ENCODE results near the gene SHROOM1.
"Not testable (repeated sequence)": the region's sequence is repeated elsewhere in the genome, so short reads cannot be mapped to it uniquely, and the experiment has no call there.

Gene SHROOM1
- long read RNA-seq, donor 1, partial matches to known transcripts, result 0 of 1 reads
- long read RNA-seq, donor 1, other reads (novel, unspliced or antisense), result 0 of 1 reads
- long read RNA-seq, donor 2, result 0 reads
- long read RNA-seq, donor 3, partial matches to known transcripts, result 0 of 2 reads
- long read RNA-seq, donor 3, other reads (novel, unspliced or antisense), result 0 of 2 reads
- long read RNA-seq, donor 4, partial matches to known transcripts, result 0 of 1 reads
- long read RNA-seq, donor 4, other reads (novel, unspliced or antisense), result 0 of 1 reads
- long read RNA-seq, donor 5, partial matches to known transcripts, result 0 of 1 reads
- long read RNA-seq, donor 5, other reads (novel, unspliced or antisense), result 0 of 1 reads
- long read RNA-seq, donor 6, partial matches to known transcripts, result 0 of 3 reads
- long read RNA-seq, donor 6, other reads (novel, unspliced or antisense), result 0 of 3 reads
- long read RNA-seq, donor 7, partial matches to known transcripts, result 0 of 2 reads
- long read RNA-seq, donor 7, other reads (novel, unspliced or antisense), result 0 of 2 reads
- long read RNA-seq, donor 8, result 0 reads

- DNase-seq, result peak; percentile 81
Measured at GRCh38 chr5:132830436-132831094, at the start of gene SHROOM1. Gene SHROOM1 (minus strand): TSS chr5:132830647. CDS start chr5:132826140, 4,507 bp downstream.

GRCh38 chr5:132877938-132878337 is 47.5 kb upstream of the SHROOM1 start:
- DNase-seq, result no peak

- no peak for DNase-seq
Measured at GRCh38 chr5:132877466-132877865, 47.0 kb upstream of the SHROOM1 start.

GRCh38 chr5:132876020-132876759 is 45.7 kb upstream of the SHROOM1 start:
- no peak for DNase-seq

- DNase-seq, result no peak
Measured at GRCh38 chr5:132873930-132874271, 43.5 kb upstream of the SHROOM1 start.

GRCh38 chr5:132873119-132873929 is 42.9 kb upstream of the SHROOM1 start, which contains the start of gene LEAP2:
Gene LEAP2 (plus strand): TSS chr5:132873668. CDS start chr5:132873695, 27 bp downstream.
- no peak for DNase-seq

GRCh38 chr5:132872788-132873118 is 42.3 kb upstream of the SHROOM1 start:
- no peak for DNase-seq

GRCh38 chr5:132871459-132872284 is 41.2 kb upstream of the SHROOM1 start:
- no peak for DNase-seq

- DNase-seq, result no peak
Measured at GRCh38 chr5:132870801-132871200, 40.4 kb upstream of the SHROOM1 start.

GRCh38 chr5:132868754-132869153 is 38.3 kb upstream of the SHROOM1 start:
- DNase-seq, result no peak

GRCh38 chr5:132867046-132867451 is 36.6 kb upstream of the SHROOM1 start:
- DNase-seq, result no peak

- DNase-seq, result peak; percentile 96
Measured at GRCh38 chr5:132866342-132867045, 36.0 kb upstream of the SHROOM1 start, which contains the start of the genes GDF9 and UQCRQ. Gene GDF9 (minus strand): TSS chr5:132866469. CDS start chr5:132864533, 1,936 bp downstream. Gene UQCRQ (plus strand): TSS chr5:132866642. CDS start chr5:132866882, 240 bp downstream.

GRCh38 chr5:132865668-132866341 is 35.4 kb upstream of the SHROOM1 start:
- no peak for DNase-seq

GRCh38 chr5:132860742-132861141 is 30.3 kb upstream of the SHROOM1 start:
- DNase-seq, result no peak

GRCh38 chr5:132859889-132860437 is 29.5 kb upstream of the SHROOM1 start:
- DNase-seq, result no peak

- DNase-seq, result no peak
Measured at GRCh38 chr5:132856011-132856410, 25.6 kb upstream of the SHROOM1 start.

GRCh38 chr5:132854992-132855391 is 24.5 kb upstream of the SHROOM1 start:
- not testable (repeated sequence) for DNase-seq

- DNase-seq, result no peak
Measured at GRCh38 chr5:132854301-132854700, 23.9 kb upstream of the SHROOM1 start.

GRCh38 chr5:132853790-132854189 is 23.3 kb upstream of the SHROOM1 start:
- no peak for DNase-seq
